Measurements from ENCODE around the gene RCOR3. TPM values are rescaled to one million over a fixed set of nuclear protein-coding genes. Genes with fewer than 3 reads are reported as not detected.

The RCOR3 gene
- total RNA-seq, 1 donor from 2014 or later = 44.8 TPM

GRCh38 chr1:211352465-211352864, 93.3 kb downstream of the RCOR3 start:
- H3K36me3 Mint-ChIP-seq = peaks cover 6% of the 10 kb centered on the region
- H3K9me3 Mint-ChIP-seq = peaks cover 18% of the 10 kb centered on the region
- Histone ChIP-seq H4K20me1 (ENCODE audit: low read depth) (no peaks in the 10 kb centered on the region), H3F3A (ENCODE audit: low read depth) (no peaks in the 10 kb centered on the region), H3K4me2 (no peak overlapping the region), H3K79me2 (ENCODE audit: low read depth) (no peaks in the 10 kb centered on the region), H3K4me3 (no peak overlapping the region), H3K36me3 (no peaks in the 10 kb centered on the region), H3K9me3 (ENCODE audit: low read depth) (no peaks in the 10 kb centered on the region), H2AFZ (replicated peaks) (no peak overlapping the region), H3K27ac (no peak overlapping the region), H3K4me1 (no peaks in the 10 kb centered on the region), H3K9ac (no peak overlapping the region), H3K27me3 (no peaks in the 10 kb centered on the region)
- no peak overlapping the region for H3K27ac Mint-ChIP-seq
- H3K4me3 Mint-ChIP-seq = no peak overlapping the region
- no peak for DNase-seq (ENCODE audit: low spot score)
- H3K4me1 Mint-ChIP-seq = no peaks in the 10 kb centered on the region
- TF ChIP-seq EZH2 (IDR thresholded peaks at IDR 0.05) (no peak), CTCF (IDR thresholded peaks at IDR 0.05) (no peak), EZH2phosphoT487 (IDR thresholded peaks at IDR 0.05) (no peak)
- peaks cover 3% of the 10 kb centered on the region for H3K27me3 Mint-ChIP-seq (ENCODE audit: insufficient read depth, low read depth)

- no peak overlapping the region for H3K4me3 Mint-ChIP-seq
- H3K4me2 ChIP-seq = no peak overlapping the region
- no peaks in the 10 kb centered on the region for H3K79me2 ChIP-seq (ENCODE audit: low read depth)
- no peaks in the 10 kb centered on the region for H4K20me1 ChIP-seq (ENCODE audit: low read depth)
- H3K4me1 Mint-ChIP-seq = no peaks in the 10 kb centered on the region
- no peak overlapping the region for H3K9ac ChIP-seq
- H3K36me3 Mint-ChIP-seq = peaks cover 6% of the 10 kb centered on the region
- no peaks in the 10 kb centered on the region for H3K4me1 ChIP-seq
- H3K4me3 ChIP-seq = no peak overlapping the region
- no peak overlapping the region for H3K27ac ChIP-seq
- no peaks in the 10 kb centered on the region for H3K9me3 ChIP-seq (ENCODE audit: low read depth)
- H3K27ac Mint-ChIP-seq = no peak overlapping the region
- H3F3A ChIP-seq (ENCODE audit: low read depth) = no peaks in the 10 kb centered on the region
- H3K36me3 ChIP-seq = no peaks in the 10 kb centered on the region
- no peaks in the 10 kb centered on the region for H3K27me3 ChIP-seq
- no peak overlapping the region for H2AFZ ChIP-seq (replicated peaks)
- H3K9me3 Mint-ChIP-seq = peaks cover 18% of the 10 kb centered on the region
- DNase-seq (ENCODE audit: low spot score) = peak; percentile 39
- peaks cover 3% of the 10 kb centered on the region for H3K27me3 Mint-ChIP-seq (ENCODE audit: insufficient read depth, low read depth)
- TF ChIP-seq EZH2phosphoT487 (IDR thresholded peaks at IDR 0.05) (no peak), CTCF (IDR thresholded peaks at IDR 0.05) (peak; percentile 73)
Measured at GRCh38 chr1:211352985-211353515, 93.9 kb downstream of the RCOR3 start.

- no peak overlapping the region for H3K27ac Mint-ChIP-seq
- peaks cover 18% of the 10 kb centered on the region for H3K9me3 Mint-ChIP-seq
- H3K36me3 Mint-ChIP-seq = peaks cover 6% of the 10 kb centered on the region
- no peaks in the 10 kb centered on the region for H3K27me3 ChIP-seq
- no peaks in the 10 kb centered on the region for H4K20me1 ChIP-seq (ENCODE audit: low read depth)
- no peak overlapping the region for H3K27ac ChIP-seq
- no peaks in the 10 kb centered on the region for H3K4me1 Mint-ChIP-seq
- no peak for TF ChIP-seq EZH2 (IDR thresholded peaks at IDR 0.05)
- TF ChIP-seq EZH2phosphoT487 (IDR thresholded peaks at IDR 0.05) = no peak
- no peak for TF ChIP-seq CTCF (IDR thresholded peaks at IDR 0.05)
- no peak overlapping the region for H3K4me2 ChIP-seq
- no peaks in the 10 kb centered on the region for H3F3A ChIP-seq (ENCODE audit: low read depth)
- no peaks in the 10 kb centered on the region for H3K36me3 ChIP-seq
- no peaks in the 10 kb centered on the region for H3K79me2 ChIP-seq (ENCODE audit: low read depth)
- H3K9ac ChIP-seq = no peak overlapping the region
- H3K9me3 ChIP-seq (ENCODE audit: low read depth) = no peaks in the 10 kb centered on the region
- H2AFZ ChIP-seq (replicated peaks) = no peak overlapping the region
- no peaks in the 10 kb centered on the region for H3K4me1 ChIP-seq
- no peak overlapping the region for H3K4me3 ChIP-seq
- H3K27me3 Mint-ChIP-seq (ENCODE audit: insufficient read depth, low read depth) = peaks cover 3% of the 10 kb centered on the region
- no peak for DNase-seq (ENCODE audit: low spot score)
- H3K4me3 Mint-ChIP-seq = no peak overlapping the region
Measured at GRCh38 chr1:211353562-211354212, 94.5 kb downstream of the RCOR3 start.
